Activated CD4-positive, alpha-beta T cell treated with anti-CD3 and anti-CD28 coated beads, Interleukin-2, amount 10 ng/mL, durations not matched to agents 7 days and 5 days (primary cell): ENCODE results near the gene ORAI1. TPM values are rescaled to one million over a fixed set of nuclear protein-coding genes. Genes with fewer than 3 reads are reported as not detected.
"Not testable (repeated sequence)": the region's sequence is repeated elsewhere in the genome, so short reads cannot be mapped to it uniquely, and the experiment has no call there.

Source experiments
- CTCF ChIA-PET: fragments of 350-600 bp; sonication (Branson Sonifier 250); formaldehyde crosslinking; loops from one replicate; lab custom pipeline; 2021; ENCODE audit warnings: antibody characterized with exemption; lab: Charles Lee
- POLR2A ChIA-PET: fragments of 350-600 bp; sonication (Branson Sonifier 250); formaldehyde crosslinking; loops from one replicate; lab custom pipeline; 2021; ENCODE audit warnings: antibody characterized with exemption; lab: Charles Lee
- DNase-seq: peaks from one replicate; pipeline ENCODE4 v3.0.0-alpha.2; 2020
- H3K27ac Mint-ChIP-seq: one replicate; pipeline ENCODE4 v1.8.0; 2021; ENCODE audit warnings: mild to moderate bottlenecking, moderate library complexity, mixed read lengths
- H3K27me3 Mint-ChIP-seq: one replicate; pipeline ENCODE4 v1.8.0; 2021; ENCODE audit warnings: mixed read lengths
- H3K36me3 Mint-ChIP-seq: one replicate; pipeline ENCODE4 v1.8.0; 2021; ENCODE audit warnings: low read depth, mixed read lengths
- H3K4me1 Mint-ChIP-seq: one replicate; pipeline ENCODE4 v1.8.0; 2021; ENCODE audit warnings: mixed read lengths
- H3K4me3 Mint-ChIP-seq: one replicate; pipeline ENCODE4 v1.8.0; 2021; ENCODE audit warnings: mild to moderate bottlenecking, moderate library complexity, mixed read lengths
- H3K9me3 Mint-ChIP-seq: one replicate; pipeline ENCODE4 v1.8.0; 2021; ENCODE audit warnings: mixed read lengths
- total RNA-seq, 2 experiments: library from RNA; stranded (reverse); gene quantifications; one replicate each; pipeline ENCODE4 v1.2.3, GENCODE V29; 2021

The ORAI1 gene
- total RNA-seq, 2 experiments from 2014 or later, result 66.4 to 70.8 TPM

GRCh38 chr12:121583334-121583661, 43.0 kb upstream of the ORAI1 start:
- not testable (repeated sequence) for DNase-seq, H3K27ac Mint-ChIP-seq, H3K9me3 Mint-ChIP-seq, H3K27me3 Mint-ChIP-seq, H3K36me3 Mint-ChIP-seq, H3K4me3 Mint-ChIP-seq
- peaks cover 40% of the 10 kb centered on the region for H3K4me1 Mint-ChIP-seq
- ChIA-PET POLR2A (interaction anchor here (0.6 kb wide), 1 partner anchor 1382 kb away, joined by 3 read pairs; the partner anchor contains the start of gene RPLP0), CTCF (interaction anchor here (1.7 kb wide), 1 partner anchor 212 kb away, joined by 6 read pairs; no protein-coding TSS in a partner anchor)

GRCh38 chr12:121584885-121585284, 41.4 kb upstream of the ORAI1 start:
- H3K4me3 Mint-ChIP-seq, H3K9me3 Mint-ChIP-seq, DNase-seq, H3K27me3 Mint-ChIP-seq, H3K27ac Mint-ChIP-seq, POLR2A ChIA-PET, H3K36me3 Mint-ChIP-seq: not testable (repeated sequence)
- CTCF ChIA-PET, result interaction anchor here (1.2 to 1.5 kb wide), 2 partner anchors 76 to 85 kb away, joined by 3 read pairs; partner anchors contain the start of gene MORN3
- H3K4me1 Mint-ChIP-seq, result peaks cover 44% of the 10 kb centered on the region

GRCh38 chr12:121590476-121591143, 35.7 kb upstream of the ORAI1 start:
- H3K27ac Mint-ChIP-seq, result peak overlapping the region; percentile 99
- H3K27me3 Mint-ChIP-seq, result no peaks in the 10 kb centered on the region
- CTCF ChIA-PET, result interaction anchor here (1.0 to 2.6 kb wide), 3 partner anchors 10 to 81 kb away, joined by 3 to 12 read pairs (median 3); no protein-coding TSS in a partner anchor
- H3K4me3 Mint-ChIP-seq, result peak overlapping the region; percentile 73
- peak; percentile 79 for DNase-seq
- H3K36me3 Mint-ChIP-seq, result peaks cover 15% of the 10 kb centered on the region
- POLR2A ChIA-PET, result no interaction called here
- H3K9me3 Mint-ChIP-seq, result no peaks in the 10 kb centered on the region
- H3K4me1 Mint-ChIP-seq, result peaks cover 42% of the 10 kb centered on the region

- no peak for DNase-seq
- H3K27me3 Mint-ChIP-seq, result no peaks in the 10 kb centered on the region
- H3K4me3 Mint-ChIP-seq, result no peak overlapping the region
- no peaks in the 10 kb centered on the region for H3K9me3 Mint-ChIP-seq
- H3K27ac Mint-ChIP-seq, result peak overlapping the region; percentile 75
- ChIA-PET CTCF (interaction anchor here (0.7 to 2.6 kb wide), 3 partner anchors 8 to 46 kb away, joined by 3 to 12 read pairs (median 7); no protein-coding TSS in a partner anchor), POLR2A (no interaction called here)
- peaks cover 37% of the 10 kb centered on the region for H3K4me1 Mint-ChIP-seq
- H3K36me3 Mint-ChIP-seq, result peaks cover 21% of the 10 kb centered on the region
Measured at GRCh38 chr12:121592320-121592719, 34.0 kb upstream of the ORAI1 start.

DNA sequence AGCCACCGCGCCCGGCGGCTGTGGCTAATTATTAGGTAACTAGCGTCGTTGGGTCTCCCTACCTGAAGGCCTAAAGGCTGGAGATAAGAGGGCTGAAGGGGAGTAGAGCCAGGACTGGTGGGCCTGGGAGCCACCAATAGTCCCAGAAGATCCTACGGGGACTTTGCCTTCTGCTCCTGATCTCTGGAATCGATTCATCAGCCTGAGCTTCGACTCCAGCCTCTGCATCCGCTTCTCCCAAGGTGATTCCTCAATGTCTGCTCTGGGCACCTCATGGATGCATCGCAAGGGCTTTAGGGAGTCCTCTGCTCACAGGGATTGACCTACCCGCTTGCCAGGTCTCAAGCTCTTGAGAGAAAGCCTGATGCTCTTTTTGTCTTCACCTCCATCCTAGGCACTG, 30.8 kb upstream of the ORAI1 start:
- ChIA-PET CTCF (no interaction called here), POLR2A (no interaction called here)
- Mint-ChIP-seq H3K27ac (no peak overlapping the region), H3K9me3 (no peaks in the 10 kb centered on the region), H3K27me3 (no peaks in the 10 kb centered on the region), H3K4me1 (peaks cover 31% of the 10 kb centered on the region), H3K4me3 (no peak overlapping the region), H3K36me3 (peaks cover 21% of the 10 kb centered on the region)
- DNase-seq, result no peak

GRCh38 chr12:121596526-121596925, 29.8 kb upstream of the ORAI1 start:
- ChIA-PET POLR2A (no interaction called here), CTCF (no interaction called here)
- Mint-ChIP-seq H3K27me3 (no peaks in the 10 kb centered on the region), H3K9me3 (no peaks in the 10 kb centered on the region), H3K4me1 (peaks cover 21% of the 10 kb centered on the region), H3K4me3 (no peak overlapping the region), H3K36me3 (peaks cover 17% of the 10 kb centered on the region), H3K27ac (no peak overlapping the region)
- no peak for DNase-seq

GRCh38 chr12:121600702-121601336, 25.5 kb upstream of the ORAI1 start:
- POLR2A ChIA-PET, result no interaction called here
- no peak overlapping the region for H3K4me3 Mint-ChIP-seq
- peaks cover 6% of the 10 kb centered on the region for H3K4me1 Mint-ChIP-seq

DNA sequence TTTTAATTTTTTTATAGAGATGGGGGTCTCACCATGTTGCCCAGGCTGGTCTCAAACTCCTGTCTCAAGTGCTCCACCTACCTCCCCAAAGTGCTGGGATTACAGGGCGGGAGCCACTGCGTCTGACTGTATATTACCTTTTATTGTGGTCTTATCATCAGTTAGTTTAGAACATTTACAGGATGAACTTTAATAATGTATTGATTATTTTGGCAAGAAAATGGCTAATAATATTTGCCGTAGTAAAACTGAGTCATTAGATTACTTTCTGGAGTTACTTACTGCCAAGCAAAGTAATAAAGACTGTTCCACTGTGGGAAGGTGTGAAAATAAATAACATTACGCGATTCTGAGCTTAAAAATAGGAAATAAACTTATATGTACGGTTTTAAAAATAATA, 23.6 kb upstream of the ORAI1 start:
- H3K4me1 Mint-ChIP-seq, result peaks cover 6% of the 10 kb centered on the region
- no peaks in the 10 kb centered on the region for H3K9me3 Mint-ChIP-seq
- no peak overlapping the region for H3K27ac Mint-ChIP-seq
- CTCF ChIA-PET, result interaction anchor here (1.1 kb wide), 1 partner anchor 24 kb away, joined by 5 read pairs; the partner anchor contains the start of gene ORAI1
- no peak overlapping the region for H3K4me3 Mint-ChIP-seq
- H3K27me3 Mint-ChIP-seq, result no peaks in the 10 kb centered on the region
- no peaks in the 10 kb centered on the region for H3K36me3 Mint-ChIP-seq
- DNase-seq, result no peak
- POLR2A ChIA-PET, result no interaction called here

More at GRCh38 chr12:121600702-121601336, 25.5 kb upstream of the ORAI1 start:
- no peak for DNase-seq
- H3K9me3 Mint-ChIP-seq, result no peaks in the 10 kb centered on the region
- H3K27me3 Mint-ChIP-seq, result no peaks in the 10 kb centered on the region
- CTCF ChIA-PET, result interaction anchor here (0.6 to 2.6 kb wide), 6 partner anchors 10 to 1074 kb away, joined by 3 to 12 read pairs (median 4); no protein-coding TSS in a partner anchor
- H3K27ac Mint-ChIP-seq, result no peak overlapping the region
- H3K36me3 Mint-ChIP-seq, result peaks cover 3% of the 10 kb centered on the region

GRCh38 chr12:121603581-121603980, 22.7 kb upstream of the ORAI1 start:
- Mint-ChIP-seq H3K36me3 (no peaks in the 10 kb centered on the region), H3K4me3 (no peak overlapping the region), H3K27ac (no peak overlapping the region), H3K9me3 (no peaks in the 10 kb centered on the region), H3K27me3 (no peaks in the 10 kb centered on the region), H3K4me1 (peaks cover 6% of the 10 kb centered on the region)
- no peak for DNase-seq
- ChIA-PET CTCF (interaction anchor here (0.7 kb wide), 1 partner anchor 67 kb away, joined by 3 read pairs; no protein-coding TSS in a partner anchor), POLR2A (no interaction called here)

DNA sequence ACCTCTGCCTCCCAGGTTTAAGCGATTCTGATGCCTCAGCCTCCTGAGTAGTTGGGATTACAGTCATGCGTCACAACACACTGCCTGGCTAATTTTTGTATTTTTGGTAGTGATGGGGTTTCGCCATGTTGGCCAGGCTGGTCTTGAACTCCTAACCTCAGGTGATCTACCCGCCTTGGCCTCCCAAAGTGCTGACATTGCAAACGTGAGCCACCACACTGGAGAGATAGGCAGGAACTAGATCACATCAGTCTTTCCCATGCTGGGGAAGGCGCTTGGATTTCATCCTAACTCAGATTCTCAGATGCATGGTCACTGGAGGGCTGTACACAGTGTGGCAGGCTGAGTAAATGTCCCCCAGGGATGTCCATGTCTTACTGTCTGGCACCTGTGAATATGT, 18.0 kb upstream of the ORAI1 start:
- Mint-ChIP-seq H3K9me3 (no peaks in the 10 kb centered on the region), H3K36me3 (no peaks in the 10 kb centered on the region), H3K27ac (no peak overlapping the region), H3K27me3 (no peaks in the 10 kb centered on the region), H3K4me1 (peaks cover 8% of the 10 kb centered on the region), H3K4me3 (no peak overlapping the region)
- CTCF ChIA-PET, result interaction anchor here (1.1 kb wide), 1 partner anchor 9 kb away, joined by 3 read pairs; no protein-coding TSS in a partner anchor
- POLR2A ChIA-PET, result no interaction called here
- no peak for DNase-seq

DNA sequence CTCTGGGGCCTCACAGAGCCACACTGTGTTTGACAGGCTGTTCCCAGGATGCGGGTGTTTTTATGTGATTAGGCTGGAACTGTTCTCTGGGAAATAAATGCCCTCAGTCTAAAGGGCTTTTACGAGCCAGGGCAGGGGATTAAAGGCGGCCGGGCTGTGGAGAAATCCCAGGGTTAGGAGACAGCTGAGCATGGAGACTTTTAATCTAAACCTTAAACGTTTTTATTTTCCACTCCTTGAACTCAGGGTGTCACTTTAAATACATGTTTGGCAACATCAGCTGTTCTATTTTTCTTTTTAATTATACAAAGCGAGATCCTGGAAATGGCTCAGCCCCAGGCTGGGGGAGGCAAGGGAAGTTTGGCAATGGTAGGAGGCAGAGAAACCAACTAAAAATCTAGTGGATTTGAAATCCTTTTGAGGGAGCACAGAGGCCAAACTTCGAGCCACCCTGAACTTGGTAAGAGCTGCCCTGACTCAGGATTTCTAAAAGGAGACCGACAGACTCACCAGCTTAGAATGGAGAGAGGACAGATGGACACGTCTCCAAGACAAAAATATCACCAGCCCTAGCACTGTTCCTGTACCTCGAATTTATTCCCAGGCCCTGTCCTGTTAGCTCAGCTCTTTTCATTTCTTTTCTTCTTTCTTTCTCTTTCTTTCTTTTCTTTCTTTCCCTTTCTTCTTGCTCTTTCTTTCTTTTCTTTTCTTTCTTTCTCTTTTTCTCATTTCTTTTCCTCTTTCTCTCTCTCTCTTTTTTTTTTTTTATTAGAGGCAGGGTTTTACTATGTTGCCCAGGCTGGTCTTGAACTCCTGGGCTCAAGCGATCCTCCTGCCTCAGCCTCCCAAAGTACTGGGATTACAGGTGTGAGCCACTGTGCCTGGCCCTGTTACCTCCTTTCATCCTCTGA, 15.8 kb upstream of the ORAI1 start:
- Mint-ChIP-seq H3K9me3 (no peaks in the 10 kb centered on the region), H3K27me3 (no peaks in the 10 kb centered on the region), H3K4me3 (no peak overlapping the region), H3K27ac (no peak overlapping the region), H3K4me1 (peaks cover 14% of the 10 kb centered on the region), H3K36me3 (no peaks in the 10 kb centered on the region)
- ChIA-PET CTCF (interaction anchor here (0.5 to 2.0 kb wide), 7 partner anchors 10 to 1854 kb away, joined by 3 to 9 read pairs (median 3); no protein-coding TSS in a partner anchor), POLR2A (no interaction called here)
- DNase-seq, result no peak

DNA sequence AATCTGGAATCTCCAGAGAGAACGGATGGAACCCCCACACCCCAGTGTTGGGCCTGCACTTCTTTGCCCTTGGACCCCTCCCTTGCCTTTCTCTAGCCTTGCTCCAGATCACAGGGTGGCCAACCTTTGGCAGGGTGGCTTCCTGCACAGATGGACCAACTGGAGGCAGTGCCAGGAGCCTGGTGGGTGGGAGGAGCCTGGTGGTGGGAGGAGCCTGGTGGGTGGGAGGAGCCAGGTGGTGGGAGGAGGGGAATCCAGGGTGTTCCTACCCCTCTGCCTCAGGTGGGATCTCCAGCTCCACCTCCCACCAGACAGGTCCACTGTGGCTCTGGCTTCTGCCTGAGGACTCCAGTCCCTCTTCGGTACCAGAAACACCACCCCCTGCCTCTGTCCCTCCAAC, 15.0 kb upstream of the ORAI1 start:
- no peak overlapping the region for H3K27ac Mint-ChIP-seq
- peaks cover 20% of the 10 kb centered on the region for H3K4me1 Mint-ChIP-seq
- no peaks in the 10 kb centered on the region for H3K27me3 Mint-ChIP-seq
- no peak overlapping the region for H3K4me3 Mint-ChIP-seq
- CTCF ChIA-PET, result interaction anchor here (1.4 to 2.0 kb wide), 2 partner anchors 11 to 24 kb away, joined by 4 to 9 read pairs; no protein-coding TSS in a partner anchor
- POLR2A ChIA-PET, result no interaction called here
- peak; percentile 19 for DNase-seq
- H3K36me3 Mint-ChIP-seq, result no peaks in the 10 kb centered on the region
- H3K9me3 Mint-ChIP-seq, result no peaks in the 10 kb centered on the region
